Aorta (tissue), 5 donors: ENCODE results near the gene THBD. TPM values are rescaled to one million over a fixed set of nuclear protein-coding genes. Genes with fewer than 3 reads are reported as not detected.
"Not testable (repeated sequence)": the region's sequence is repeated elsewhere in the genome, so short reads cannot be mapped to it uniquely, and the experiment has no call there.

ENCODE experiments used
- ATAC-seq: fragments of 200-7000 bp; cut with Tn5 transposase; one replicate; pipeline ENCODE4 v1.9.1; 2022; ENCODE audit warnings: moderate library complexity; ENCODE audit not compliant: low FRiP score
- DNase-seq, 2 donors: peaks; one replicate each; pipeline ENCODE4 v3.0.0-alpha.2; 2020
- H3K27ac ChIP-seq, 2 donors: one replicate each; pipeline ENCODE4 v1.5.1; 2013; ENCODE audit warnings: low read length in 2 of 2, mild to moderate bottlenecking in 2 of 2, moderate library complexity in 2 of 2, control low read depth in 1 of 2, inconsistent platforms in 1 of 2, low read depth in 1 of 2
- H3K27me3 ChIP-seq, 2 donors: one replicate each; pipeline ENCODE4 v1.6.1; 2013; ENCODE audit warnings: control low read depth in 1 of 2, low read length in 1 of 2, mild to moderate bottlenecking in 1 of 2, moderate library complexity in 1 of 2; ENCODE audit not compliant: insufficient read depth in 2 of 2, control insufficient read depth in 1 of 2
- H3K36me3 ChIP-seq, 2 donors: one replicate each; pipeline ENCODE4 v1.6.1; 2013; ENCODE audit warnings: control low read depth in 1 of 2, low read length in 1 of 2, mild to moderate bottlenecking in 1 of 2; ENCODE audit not compliant: insufficient read depth in 2 of 2, control insufficient read depth in 1 of 2
- H3K4me1 ChIP-seq, 2 donors: one replicate each; pipeline ENCODE4 v1.6.1; 2013; ENCODE audit warnings: low read length in 2 of 2, control low read depth in 1 of 2, mild to moderate bottlenecking in 1 of 2, moderate library complexity in 1 of 2; ENCODE audit not compliant: insufficient read depth in 2 of 2, control insufficient read depth in 1 of 2
- H3K4me3 ChIP-seq, 2 donors: one replicate each; pipeline ENCODE4 v1.5.1; 2013; ENCODE audit warnings: low read length in 2 of 2, control low read depth in 1 of 2, mild to moderate bottlenecking in 1 of 2
- H3K9me3 ChIP-seq: one replicate; pipeline ENCODE4 v1.6.1; 2013; ENCODE audit warnings: mild to moderate bottlenecking, low read length; ENCODE audit not compliant: control insufficient read depth
- WGBS, 2 donors: extraction: QIAGEN DNeasy Blood & Tissue Kit; methylation state at CpG; one replicate each; pipeline ENCODE4 v1.1.7; 2013; 5-methylcytosine and 5-hydroxymethylcytosine counted together
- intact Hi-C, 2 donors: fragments of 100-400 bp; cut with DNase I; formaldehyde crosslinking; loops; one replicate each; pipeline versions ENCODE4 v1.14.2 to v1.15.0; 2022
- polyA plus RNA-seq, 2 donors: library from polyadenylated mRNA; stranded (reverse); fragments of 200-250 nt; gene quantifications; one replicate each; pipeline ENCODE4 v1.2.3, GENCODE V29; 2013
- total RNA-seq, 2 donors: library from RNA; stranded (reverse); fragmentation: NEBNext Ultra II Directional; extraction: Animal tissue kit (Norgen Biotek cat#: 25700); gene quantifications; one replicate each; pipeline ENCODE4 v1.2.1, GENCODE V29; 2021
- donor health status: healthy with polysubstance abuse.
- donor health status: Bipolar disorder and iron deficiency.
- donor health status: DM: no; HTN: no; CAD: no.
- donor health status: DM: no; HTN: no; CAD: no.
- donor health status: DM: yes; HTN: yes; CAD: no.

Gene THBD
- total and polyA plus RNA-seq, 4 donors, result 8.5 to 79.8 (median 53.7) TPM

- intact Hi-C loops, result no loop called here
- DNase-seq (no peak), ATAC-seq (no peak)
- no peak overlapping the region for H3K4me3 ChIP-seq
- H3K36me3 ChIP-seq, result no peaks in the 10 kb centered on the region
- WGBS, 2 donors, result 73 to 88% methylated on average over 1 of the region's 1 CpG
- no peaks in the 10 kb centered on the region for H3K9me3 ChIP-seq
- H3K27ac ChIP-seq, result no peak overlapping the region
- H3K4me1 ChIP-seq, result no peaks in the 10 kb centered on the region
- no peaks in the 10 kb centered on the region for H3K27me3 ChIP-seq
Observed at GRCh38 chr20:23027721-23028120, 21.8 kb downstream of the THBD start.

GRCh38 chr20:23025503-23025902 lies 24.0 kb downstream of the THBD start:
- H3K9me3 ChIP-seq, H3K4me1 ChIP-seq, H3K4me3 ChIP-seq, H3K27me3 ChIP-seq, H3K27ac ChIP-seq, H3K36me3 ChIP-seq, intact Hi-C loops, ATAC-seq: not testable (repeated sequence)
- peak in 1 of 2 donors; percentile 62 for DNase-seq
- WGBS, 2 donors, result 91 to 97% methylated on average over 14 of the region's 14 CpGs

- no peak overlapping the region for H3K4me3 ChIP-seq
- intact Hi-C loops, result no loop called here
- no peaks in the 10 kb centered on the region for H3K27me3 ChIP-seq
- WGBS, 2 donors, result 35 to 51% methylated on average over 3 of the region's 3 CpGs
- no peaks in the 10 kb centered on the region for H3K9me3 ChIP-seq
- DNase-seq (no peak), ATAC-seq (no peak)
- no peaks in the 10 kb centered on the region for H3K4me1 ChIP-seq
- H3K27ac ChIP-seq, result no peak overlapping the region
- no peaks in the 10 kb centered on the region for H3K36me3 ChIP-seq
Observed at GRCh38 chr20:23024701-23025100, 24.8 kb downstream of the THBD start.

GRCh38 chr20:23023621-23024177 lies 25.8 kb downstream of the THBD start:
- 96 to 98% methylated on average over 10 of the region's 10 CpGs for WGBS, 2 donors
- no peaks in the 10 kb centered on the region for H3K4me1 ChIP-seq
- ATAC-seq, result no peak
- no peak for DNase-seq
- intact Hi-C loops, result no loop called here
- H3K36me3 ChIP-seq, result no peaks in the 10 kb centered on the region
- H3K9me3 ChIP-seq, result no peaks in the 10 kb centered on the region
- no peak overlapping the region for H3K27ac ChIP-seq
- H3K4me3 ChIP-seq, result no peak overlapping the region
- H3K27me3 ChIP-seq, result no peaks in the 10 kb centered on the region

GRCh38 chr20:23022849-23023248 lies 26.6 kb downstream of the THBD start:
- Histone ChIP-seq H3K27me3 (no peaks in the 10 kb centered on the region), H3K4me3 (no peak overlapping the region), H3K4me1 (no peaks in the 10 kb centered on the region), H3K9me3 (no peaks in the 10 kb centered on the region), H3K27ac (no peak overlapping the region), H3K36me3 (no peaks in the 10 kb centered on the region)
- WGBS, 2 donors, result 72% methylated on average over 4 of the region's 4 CpGs
- no peak for ATAC-seq
- intact Hi-C loops, result no loop called here
- DNase-seq, result no peak

- intact Hi-C loops, result no loop called here
- Histone ChIP-seq H3K27ac (no peak overlapping the region), H3K4me1 (no peaks in the 10 kb centered on the region), H3K9me3 (no peaks in the 10 kb centered on the region), H3K4me3 (no peak overlapping the region), H3K27me3 (no peaks in the 10 kb centered on the region), H3K36me3 (no peaks in the 10 kb centered on the region)
- no peak for ATAC-seq
- DNase-seq, result no peak
- 95 to 97% methylated on average over 5 of the region's 5 CpGs for WGBS, 2 donors
Observed at GRCh38 chr20:23021951-23022350, 27.5 kb downstream of the THBD start.

- no peak for ATAC-seq
- intact Hi-C loops, result no loop called here
- WGBS, 2 donors, result 88 to 95% methylated on average over 1 of the region's 1 CpG
Observed at GRCh38 chr20:23021541-23021940, 27.9 kb downstream of the THBD start.

GRCh38 chr20:23020230-23021018 lies 29.0 kb downstream of the THBD start:
- H3K4me1 ChIP-seq, result no peaks in the 10 kb centered on the region
- no peaks in the 10 kb centered on the region for H3K36me3 ChIP-seq
- DNase-seq (no peak), ATAC-seq (no peak)
- 94 to 95% methylated on average over 12 of the region's 12 CpGs for WGBS, 2 donors
- no peaks in the 10 kb centered on the region for H3K27me3 ChIP-seq
- no peak overlapping the region for H3K27ac ChIP-seq
- intact Hi-C loops, result no loop called here
- H3K4me3 ChIP-seq, result no peak overlapping the region
- H3K9me3 ChIP-seq, result no peaks in the 10 kb centered on the region

More at GRCh38 chr20:23021541-23021940, 27.9 kb downstream of the THBD start:
- Histone ChIP-seq H3K27ac (no peak overlapping the region), H3K36me3 (no peaks in the 10 kb centered on the region), H3K4me1 (no peaks in the 10 kb centered on the region), H3K9me3 (no peaks in the 10 kb centered on the region), H3K27me3 (no peaks in the 10 kb centered on the region), H3K4me3 (no peak overlapping the region)
- no peak for DNase-seq

- ATAC-seq, result no peak
- no peak for DNase-seq
- no peaks in the 10 kb centered on the region for H3K36me3 ChIP-seq
- intact Hi-C loops, result no loop called here
- H3K9me3 ChIP-seq, result no peaks in the 10 kb centered on the region
- no peak overlapping the region for H3K27ac ChIP-seq
- H3K27me3 ChIP-seq, result no peaks in the 10 kb centered on the region
- no peak overlapping the region for H3K4me3 ChIP-seq
- H3K4me1 ChIP-seq, result no peaks in the 10 kb centered on the region
- 27 to 32% methylated on average over 7 of the region's 7 CpGs for WGBS, 2 donors
Observed at GRCh38 chr20:23019403-23019802, 30.1 kb downstream of the THBD start.
